C4-2B (cell line): Measurements from ENCODE around the gene BSX.

Experiments used
- H3K27ac ChIP-seq: fragments of 450-650 bp; 2 replicates; pipeline ENCODE4 v1.5.1; 2017
- ZFX ChIP-seq: fragments of 450-650 bp; IDR thresholded peaks from 2 replicates; pipeline ENCODE4 v1.6.1; 2017
- TF ChIP-seq, protein P1 (sequence below): fragments of 450-650 bp; conservative IDR thresholded peaks from 2 replicates; pipeline ENCODE4 v1.5.1; 2017; ENCODE audit warnings: mild to moderate bottlenecking

BSX gene

GRCh38 chr11:122978299-122978620 lies 3.4 kb downstream of the BSX start:
- H3K27ac ChIP-seq = no peak overlapping the region
- TF ChIP-seq, protein P1, sequence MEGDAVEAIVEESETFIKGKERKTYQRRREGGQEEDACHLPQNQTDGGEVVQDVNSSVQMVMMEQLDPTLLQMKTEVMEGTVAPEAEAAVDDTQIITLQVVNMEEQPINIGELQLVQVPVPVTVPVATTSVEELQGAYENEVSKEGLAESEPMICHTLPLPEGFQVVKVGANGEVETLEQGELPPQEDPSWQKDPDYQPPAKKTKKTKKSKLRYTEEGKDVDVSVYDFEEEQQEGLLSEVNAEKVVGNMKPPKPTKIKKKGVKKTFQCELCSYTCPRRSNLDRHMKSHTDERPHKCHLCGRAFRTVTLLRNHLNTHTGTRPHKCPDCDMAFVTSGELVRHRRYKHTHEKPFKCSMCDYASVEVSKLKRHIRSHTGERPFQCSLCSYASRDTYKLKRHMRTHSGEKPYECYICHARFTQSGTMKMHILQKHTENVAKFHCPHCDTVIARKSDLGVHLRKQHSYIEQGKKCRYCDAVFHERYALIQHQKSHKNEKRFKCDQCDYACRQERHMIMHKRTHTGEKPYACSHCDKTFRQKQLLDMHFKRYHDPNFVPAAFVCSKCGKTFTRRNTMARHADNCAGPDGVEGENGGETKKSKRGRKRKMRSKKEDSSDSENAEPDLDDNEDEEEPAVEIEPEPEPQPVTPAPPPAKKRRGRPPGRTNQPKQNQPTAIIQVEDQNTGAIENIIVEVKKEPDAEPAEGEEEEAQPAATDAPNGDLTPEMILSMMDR = no peak
- TF ChIP-seq ZFX = no peak

- TF ChIP-seq ZFX = no peak
- TF ChIP-seq, protein P1 = no peak
- H3K27ac ChIP-seq = no peak overlapping the region
Measured at GRCh38 chr11:122977470-122978298, 4.0 kb downstream of the BSX start.

GRCh38 chr11:122976734-122977469 lies 4.7 kb downstream of the BSX start:
- TF ChIP-seq, protein P1 = no peak
- no peak for TF ChIP-seq ZFX
- H3K27ac ChIP-seq = no peak overlapping the region

- TF ChIP-seq ZFX = no peak
- TF ChIP-seq, protein P1 = no peak
- no peak overlapping the region for H3K27ac ChIP-seq
Measured at GRCh38 chr11:122976061-122976733, 5.4 kb downstream of the BSX start.

DNA sequence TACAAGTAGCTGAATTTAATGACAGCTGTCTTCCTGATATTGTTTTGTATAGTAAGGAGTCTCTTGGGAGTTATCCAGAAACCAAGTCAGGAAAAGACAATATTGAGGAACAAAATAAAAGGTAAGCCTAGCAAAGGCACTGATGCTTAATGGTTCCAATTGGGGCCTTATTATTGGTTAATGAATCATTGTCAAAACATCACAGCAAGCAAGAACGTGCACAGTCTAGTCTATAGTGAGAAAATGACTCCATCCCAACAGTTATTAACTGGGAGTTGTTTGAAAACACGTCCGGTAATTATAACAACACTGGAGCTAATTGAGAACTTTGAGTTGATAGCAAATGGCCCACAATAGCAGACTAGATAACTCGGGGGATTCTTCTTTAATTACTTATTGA lies 17.7 kb downstream of the BSX start:
- H3K27ac ChIP-seq = no peak overlapping the region
- TF ChIP-seq, protein P1 = no peak
- no peak for TF ChIP-seq ZFX

- no peak overlapping the region for H3K27ac ChIP-seq
- TF ChIP-seq, protein P1 = no peak
- no peak for TF ChIP-seq ZFX
Measured at GRCh38 chr11:122954455-122954854, 27.2 kb downstream of the BSX start.

- H3K27ac ChIP-seq = no peak overlapping the region
- TF ChIP-seq ZFX = no peak
- TF ChIP-seq, protein P1 = no peak
Measured at GRCh38 chr11:122951211-122951610, 30.4 kb downstream of the BSX start.
